VCaP (cell line): ENCODE results near the gene KPNA1.

ENCODE experiments used
- H3K27ac ChIP-seq: fragments of 450-650 bp; 2 replicates; pipeline ENCODE4 v1.5.1; 2017
- TF ChIP-seq, protein P1 (sequence below): fragments of 450-650 bp; conservative IDR thresholded peaks from 2 replicates; pipeline ENCODE4 v1.5.1; 2017; ENCODE audit warnings: mild to moderate bottlenecking, moderate library complexity

Gene KPNA1

DNA sequence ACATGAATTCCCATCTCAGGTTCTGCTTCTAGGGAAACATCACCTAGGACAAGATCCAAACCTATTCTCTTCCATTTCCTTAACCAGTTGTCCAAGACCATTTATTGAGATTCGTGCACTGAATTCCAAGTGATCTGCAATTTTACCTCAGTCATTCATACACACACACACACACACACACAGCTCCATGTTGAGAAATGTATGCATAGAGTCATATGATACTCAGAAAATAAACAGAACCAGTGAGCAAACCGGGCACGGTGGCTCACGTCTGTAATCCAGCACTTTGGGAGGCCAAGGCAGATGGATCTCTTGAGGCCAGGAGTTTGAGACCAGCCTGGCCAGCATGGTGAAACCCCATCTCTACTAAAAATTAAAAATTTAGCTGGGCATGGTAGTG, 6.1 kb upstream of the KPNA1 start:
- TF ChIP-seq, protein P1, sequence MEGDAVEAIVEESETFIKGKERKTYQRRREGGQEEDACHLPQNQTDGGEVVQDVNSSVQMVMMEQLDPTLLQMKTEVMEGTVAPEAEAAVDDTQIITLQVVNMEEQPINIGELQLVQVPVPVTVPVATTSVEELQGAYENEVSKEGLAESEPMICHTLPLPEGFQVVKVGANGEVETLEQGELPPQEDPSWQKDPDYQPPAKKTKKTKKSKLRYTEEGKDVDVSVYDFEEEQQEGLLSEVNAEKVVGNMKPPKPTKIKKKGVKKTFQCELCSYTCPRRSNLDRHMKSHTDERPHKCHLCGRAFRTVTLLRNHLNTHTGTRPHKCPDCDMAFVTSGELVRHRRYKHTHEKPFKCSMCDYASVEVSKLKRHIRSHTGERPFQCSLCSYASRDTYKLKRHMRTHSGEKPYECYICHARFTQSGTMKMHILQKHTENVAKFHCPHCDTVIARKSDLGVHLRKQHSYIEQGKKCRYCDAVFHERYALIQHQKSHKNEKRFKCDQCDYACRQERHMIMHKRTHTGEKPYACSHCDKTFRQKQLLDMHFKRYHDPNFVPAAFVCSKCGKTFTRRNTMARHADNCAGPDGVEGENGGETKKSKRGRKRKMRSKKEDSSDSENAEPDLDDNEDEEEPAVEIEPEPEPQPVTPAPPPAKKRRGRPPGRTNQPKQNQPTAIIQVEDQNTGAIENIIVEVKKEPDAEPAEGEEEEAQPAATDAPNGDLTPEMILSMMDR = no peak
- H3K27ac ChIP-seq = no peak overlapping the region

DNA sequence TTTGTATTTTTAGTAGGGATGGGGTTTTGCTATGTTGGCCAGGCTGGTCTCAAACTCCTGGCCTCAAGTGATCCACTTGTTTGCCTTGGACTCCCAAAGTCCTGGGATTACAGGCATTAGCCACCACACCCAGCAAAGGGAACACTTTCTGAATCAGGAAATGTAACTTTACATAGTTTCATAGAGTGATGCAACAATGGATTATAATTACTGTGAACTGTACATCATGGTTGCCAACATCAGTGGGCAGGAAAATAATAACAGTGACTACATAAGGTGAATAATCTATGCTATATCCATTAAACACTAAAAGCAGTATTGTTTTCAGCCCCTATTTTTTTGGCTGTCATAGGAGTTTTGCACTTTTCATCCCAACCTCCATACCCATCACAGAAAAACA, 5.0 kb upstream of the KPNA1 start:
- TF ChIP-seq, protein P1 = no peak
- H3K27ac ChIP-seq = no peak overlapping the region

DNA sequence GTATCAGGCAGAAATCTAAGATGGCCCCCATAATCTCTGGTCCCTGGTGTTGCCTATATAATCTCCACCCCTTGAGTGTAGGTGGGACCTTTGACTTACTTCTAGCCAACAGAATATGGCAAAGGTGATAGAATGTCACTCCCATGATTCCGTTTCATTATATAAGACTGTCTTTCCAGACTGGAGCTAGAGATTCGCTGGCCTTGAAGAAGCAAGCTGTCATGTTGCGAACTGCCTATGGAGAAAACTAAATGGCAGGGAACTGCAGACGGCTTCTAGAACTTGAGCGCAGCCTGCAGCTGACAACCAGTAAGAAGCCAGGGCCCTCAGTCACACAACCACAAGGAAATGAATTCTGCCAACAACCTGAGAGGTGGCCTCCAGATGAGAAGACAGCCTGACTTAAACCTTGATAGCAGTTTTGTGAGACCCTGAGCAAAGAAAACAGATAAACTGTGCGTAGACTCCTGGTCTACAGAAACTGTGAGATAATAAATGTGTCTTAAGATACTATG, 2.2 kb upstream of the KPNA1 start:
- H3K27ac ChIP-seq = no peak overlapping the region
- TF ChIP-seq, protein P1 = no peak

DNA sequence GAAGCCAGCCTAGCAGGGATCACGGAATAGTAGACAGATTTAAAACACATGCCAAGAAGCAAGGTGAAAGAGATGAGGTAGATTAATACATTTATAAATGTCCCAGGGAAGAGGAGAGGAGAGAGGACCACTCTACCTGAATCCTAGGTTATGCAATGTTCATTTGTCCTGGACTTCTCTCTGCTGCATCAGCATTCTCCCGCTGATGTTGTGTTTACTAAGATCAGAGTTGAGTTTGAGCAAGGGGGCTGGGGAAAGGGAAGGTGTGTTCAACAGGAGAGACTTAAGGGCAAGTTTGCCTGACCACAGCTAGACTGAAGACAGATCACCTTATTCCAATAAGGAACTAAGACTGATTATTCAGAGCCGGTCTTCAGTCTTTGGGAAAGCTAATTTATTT, 1.1 kb upstream of the KPNA1 start:
- TF ChIP-seq, protein P1 = no peak

DNA sequence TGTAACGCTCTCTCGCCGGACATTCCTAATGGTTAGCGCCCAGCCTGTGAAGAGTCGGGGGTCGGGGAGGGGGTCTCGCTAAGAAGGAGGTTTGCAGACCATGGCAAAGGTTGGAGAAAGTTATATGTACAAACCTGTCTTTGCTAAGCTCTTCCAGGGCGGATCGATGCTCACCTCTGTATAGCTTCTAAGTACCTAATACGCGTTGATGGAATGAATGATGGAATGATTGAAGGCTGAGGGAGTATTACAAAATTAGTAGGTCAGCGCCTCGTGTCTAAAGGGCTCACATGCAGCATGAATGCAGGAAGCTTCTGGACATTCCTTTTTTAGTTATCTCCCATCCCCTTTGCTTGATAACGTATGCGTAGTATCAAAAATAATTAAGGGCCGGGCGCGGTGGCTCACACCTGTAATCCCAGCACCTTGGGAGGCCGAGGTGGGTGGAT, 305 bp upstream of the KPNA1 start:
- TF ChIP-seq, protein P1 = no peak
- H3K27ac ChIP-seq = peak overlapping the region; percentile 91

More for the DNA sequence above, 1.1 kb upstream of the KPNA1 start:
- H3K27ac ChIP-seq = no peak overlapping the region

DNA sequence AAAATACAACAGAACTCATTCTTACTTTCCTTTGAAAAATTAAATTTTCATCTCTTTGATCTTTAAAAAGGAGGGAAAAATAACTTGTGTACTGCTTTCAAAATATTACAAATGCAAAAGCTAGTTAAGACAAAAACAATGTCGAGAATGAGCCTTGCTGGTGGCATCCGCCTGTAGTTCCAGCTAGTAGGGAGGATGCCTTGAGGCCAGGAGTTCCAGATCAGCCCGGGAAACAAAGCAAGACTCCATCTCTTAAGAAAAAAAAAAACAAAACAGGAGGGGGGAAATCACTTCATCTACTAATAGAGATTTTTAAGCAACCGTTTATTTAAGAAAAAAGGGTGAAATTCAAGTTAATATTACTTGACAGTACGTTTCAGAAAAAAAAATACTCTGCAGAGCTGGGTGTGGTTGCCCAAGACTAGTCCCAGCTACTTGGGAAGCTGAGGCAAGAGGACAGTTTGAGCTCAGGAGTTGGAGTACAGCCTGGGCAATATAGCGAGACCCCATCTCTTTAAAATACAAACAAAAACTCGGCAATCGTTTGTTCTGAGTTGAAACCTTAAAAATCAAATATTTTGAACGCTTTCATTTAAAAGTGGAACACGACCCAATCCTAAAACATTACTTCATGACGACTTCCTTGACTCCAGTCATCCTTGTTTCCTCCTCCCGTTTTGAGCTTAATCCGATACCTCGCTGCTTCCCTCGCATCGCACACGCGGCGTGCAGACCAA, 1.2 kb downstream of the KPNA1 start:
- TF ChIP-seq, protein P1 = no peak
- peak overlapping the region; percentile 91 for H3K27ac ChIP-seq

DNA sequence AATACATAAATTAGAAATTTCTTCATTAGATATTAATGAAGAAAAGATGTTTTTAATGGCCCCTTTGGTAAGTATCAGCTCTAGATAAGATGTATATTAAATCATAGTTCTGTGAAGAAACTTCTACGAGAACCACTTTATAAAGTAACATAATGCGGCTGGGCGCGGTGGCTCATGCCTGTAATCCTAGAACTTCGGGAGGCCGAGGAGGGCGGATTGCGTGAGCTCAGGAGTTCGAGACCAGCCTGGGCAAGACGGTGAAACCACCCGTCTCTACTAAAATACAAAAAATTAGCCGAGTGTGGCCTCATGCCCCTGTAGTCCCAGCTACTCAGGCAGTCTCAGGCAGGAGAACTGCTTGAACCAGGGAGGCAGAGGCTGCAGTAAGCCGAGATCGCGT, 2.5 kb downstream of the KPNA1 start:
- TF ChIP-seq, protein P1 = no peak

More for the DNA sequence above, 2.5 kb downstream of the KPNA1 start:
- no peak overlapping the region for H3K27ac ChIP-seq
